Gastroesophageal sphincter (tissue), 4 donors: ENCODE measurements around the gene SMG1. TPM values are rescaled to one million over a fixed set of nuclear protein-coding genes. Genes with fewer than 3 reads are reported as not detected.

Source experiments
- ATAC-seq: fragments of 150-250 bp; one replicate; pipeline ENCODE4 v1.9.1; 2016; ENCODE audit warnings: mild to moderate bottlenecking, moderate library complexity
- H3K27ac ChIP-seq, 4 donors: fragments of 200-600 bp; sonication (generic) in 3 of 4; 1 replicate in 3 of 4; 2 replicates in 1 of 4; pipeline ENCODE4 v1.5.1; 2016 to 2019
- H3K27me3 ChIP-seq: fragments of 200-600 bp; sonication (generic); one replicate; pipeline ENCODE4 v1.5.1; 2019
- H3K36me3 ChIP-seq, 2 donors: fragments of 200-600 bp; sonication (generic); one replicate each; pipeline ENCODE4 v1.5.1; 2019; ENCODE audit warnings: control low read depth in 1 of 2
- H3K4me1 ChIP-seq, 3 donors: fragments of 200-600 bp; sonication (generic); 1 replicate in 2 of 3; 2 replicates in 1 of 3; pipeline ENCODE4 v1.5.1; 2016 to 2019; ENCODE audit warnings: control low read depth in 2 of 3
- H3K4me3 ChIP-seq, 2 donors: fragments of 200-600 bp; sonication (generic); one replicate each; pipeline ENCODE4 v1.5.1; 2019; ENCODE audit warnings: mild to moderate bottlenecking in 1 of 2, moderate library complexity in 1 of 2
- H3K9me3 ChIP-seq, 3 donors: fragments of 200-600 bp; sonication (generic); one replicate each; pipeline ENCODE4 v1.5.1; 2017 to 2019; ENCODE audit warnings: control low read depth in 2 of 3
- CTCF ChIP-seq, 4 experiments: fragments of 200-600 bp in 2 of 4; fragments of 450-650 bp in 2 of 4; sonication (generic) in 1 of 4; IDR thresholded peaks; one replicate each; pipeline ENCODE4 v1.5.1; 2017 to 2019; ENCODE audit warnings: antibody characterized with exemption in 4 of 4, mild to moderate bottlenecking in 2 of 4, moderate library complexity in 2 of 4
- EP300 ChIP-seq: sonication (generic); formaldehyde crosslinking; IDR thresholded peaks from one replicate; pipeline ENCODE4 v1.6.1; 2017; ENCODE audit warnings: antibody characterized with exemption, mild to moderate bottlenecking
- POLR2A ChIP-seq, 2 donors: fragments of 450-650 bp; IDR thresholded peaks; one replicate each; pipeline ENCODE4 v1.6.1; 2017; ENCODE audit warnings: antibody characterized with exemption in 2 of 2, mild to moderate bottlenecking in 2 of 2, moderate library complexity in 1 of 2
- POLR2AphosphoS5 ChIP-seq: sonication (generic); formaldehyde crosslinking; IDR thresholded peaks from one replicate; pipeline ENCODE4 v1.6.1; 2017; ENCODE audit warnings: antibody characterized with exemption
- whole genome bisulfite sequencing, 2 donors: methylation state at CpG; one replicate each; pipeline ENCODE4 v1.1.5; 2018; ENCODE audit warnings: low coverage in 1 of 2; 5-methylcytosine and 5-hydroxymethylcytosine counted together
- total RNA-seq, 4 donors: library from RNA; depleted of rRNA; stranded (reverse); fragments of >200 nt; gene quantifications; one replicate each; pipeline ENCODE4 v1.1.0, GENCODE V29; 2016

The SMG1 gene
- total RNA-seq, 4 donors from 2014 or later, result 49.0 to 106 (median 91.7) TPM

- WGBS, 2 donors, result 0 to 20% methylated on average over 1 of the region's 1 CpG
- H3K9me3 ChIP-seq, result no peaks in the 10 kb centered on the region
- TF ChIP-seq CTCF (IDR thresholded peaks at IDR 0.05), result no peak
- TF ChIP-seq POLR2A (IDR thresholded peaks at IDR 0.05), result no peak
- TF ChIP-seq POLR2AphosphoS5, result no peak
- TF ChIP-seq EP300, result no peak
- no peaks in the 10 kb centered on the region for H3K4me1 ChIP-seq
- H3K27ac ChIP-seq, result no peak overlapping the region
- no peaks in the 10 kb centered on the region for H3K27me3 ChIP-seq
- H3K4me3 ChIP-seq, result no peak overlapping the region
- ATAC-seq, result no peak
- no peaks in the 10 kb centered on the region for H3K36me3 ChIP-seq
Observed at GRCh38 chr16:18942061-18942460, 15.9 kb upstream of the SMG1 start.

DNA sequence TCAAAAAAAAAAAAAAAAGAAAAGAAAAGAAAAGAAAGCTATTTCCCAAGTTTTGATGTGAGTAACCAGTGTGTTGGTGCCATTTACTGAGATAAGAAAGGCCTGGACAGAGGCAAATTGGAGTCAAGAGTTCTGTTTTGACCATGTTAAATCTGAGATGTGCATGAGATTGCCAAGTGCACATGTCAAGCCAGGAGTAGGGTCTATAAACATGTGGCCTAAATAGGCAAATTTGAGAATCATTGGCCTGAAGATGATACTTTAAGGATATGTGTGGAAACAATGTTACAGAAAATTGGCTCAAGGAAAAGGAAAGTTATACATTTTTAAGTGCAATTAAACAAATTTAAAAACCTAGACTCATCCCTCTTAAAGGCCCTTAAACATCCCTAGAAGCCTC, 15.3 kb upstream of the SMG1 start:
- Histone ChIP-seq H3K4me1 (no peaks in the 10 kb centered on the region), H3K27ac (no peak overlapping the region), H3K36me3 (no peaks in the 10 kb centered on the region), H3K27me3 (no peaks in the 10 kb centered on the region), H3K9me3 (no peaks in the 10 kb centered on the region), H3K4me3 (no peak overlapping the region)
- no peak for ATAC-seq
- TF ChIP-seq EP300 (no peak), POLR2AphosphoS5 (no peak), CTCF (IDR thresholded peaks at IDR 0.05) (no peak), POLR2A (IDR thresholded peaks at IDR 0.05) (no peak)

DNA sequence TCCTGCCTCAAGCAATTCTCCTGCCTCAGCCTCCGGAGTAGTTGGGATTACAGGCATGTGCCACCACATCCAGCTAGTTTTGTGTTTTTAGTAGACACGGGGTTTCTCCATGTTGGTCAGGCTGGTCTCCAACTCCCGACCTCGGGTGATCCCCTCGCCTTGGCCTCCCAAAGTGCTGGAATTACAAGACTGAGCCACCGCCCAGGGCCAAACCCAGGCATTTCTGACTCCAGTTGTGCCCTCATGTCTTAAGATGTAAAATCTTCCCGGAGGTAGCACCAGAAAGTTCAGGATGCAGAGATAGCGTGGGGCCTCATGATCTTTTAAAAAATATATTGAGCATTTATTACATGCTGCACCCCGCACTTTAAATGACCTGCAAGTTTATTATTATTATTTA, 12.8 kb upstream of the SMG1 start:
- ATAC-seq, result no peak
- H3K4me3 ChIP-seq, result no peak overlapping the region
- WGBS, 2 donors, result 93 to 95% methylated on average over 3 to 6 of the region's 9 CpGs
- H3K27me3 ChIP-seq, result no peaks in the 10 kb centered on the region
- H3K9me3 ChIP-seq, result no peaks in the 10 kb centered on the region
- H3K4me1 ChIP-seq, result no peaks in the 10 kb centered on the region
- H3K36me3 ChIP-seq, result no peaks in the 10 kb centered on the region
- no peak overlapping the region for H3K27ac ChIP-seq
- TF ChIP-seq EP300, result no peak
- TF ChIP-seq CTCF (IDR thresholded peaks at IDR 0.05), result no peak
- TF ChIP-seq POLR2AphosphoS5, result no peak
- no peak for TF ChIP-seq POLR2A (IDR thresholded peaks at IDR 0.05)

DNA sequence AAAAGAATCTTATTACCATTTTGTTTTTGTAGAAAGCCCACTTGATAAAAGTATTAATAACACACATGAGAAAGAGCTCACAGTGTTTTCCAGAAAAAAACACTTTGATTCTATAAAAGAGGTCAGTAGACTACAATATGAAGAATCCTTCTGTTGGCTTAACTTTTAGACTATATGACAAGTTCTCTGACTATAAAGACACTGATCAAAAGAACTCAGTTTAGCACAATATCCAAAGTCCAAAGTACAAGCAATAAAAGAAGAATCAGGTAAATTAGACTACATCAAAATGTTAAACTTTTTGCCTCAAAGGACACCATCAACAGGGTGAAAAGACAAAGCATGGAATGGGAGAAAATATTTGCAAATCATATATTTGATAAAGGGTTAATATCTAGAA, 11.2 kb upstream of the SMG1 start:
- no peak for ATAC-seq
- Histone ChIP-seq H3K27ac (no peak overlapping the region), H3K36me3 (no peaks in the 10 kb centered on the region), H3K9me3 (no peaks in the 10 kb centered on the region), H3K27me3 (no peaks in the 10 kb centered on the region), H3K4me1 (peaks cover 0 to 12% (median 4%) of the 10 kb centered on the region in 3 donors), H3K4me3 (no peak overlapping the region)
- TF ChIP-seq POLR2A (IDR thresholded peaks at IDR 0.05) (no peak), POLR2AphosphoS5 (no peak), EP300 (no peak), CTCF (IDR thresholded peaks at IDR 0.05) (no peak)

- H3K27ac ChIP-seq, result no peak overlapping the region
- no peak overlapping the region for H3K4me3 ChIP-seq
- TF ChIP-seq POLR2AphosphoS5, result no peak
- TF ChIP-seq EP300, result no peak
- TF ChIP-seq CTCF (IDR thresholded peaks at IDR 0.05), result no peak
- no peak for TF ChIP-seq POLR2A (IDR thresholded peaks at IDR 0.05)
- 84 to 86% methylated on average over 5 to 7 of the region's 7 CpGs for WGBS, 2 donors
- H3K27me3 ChIP-seq, result no peaks in the 10 kb centered on the region
- H3K4me1 ChIP-seq, result peaks cover 0 to 18% (median 4%) of the 10 kb centered on the region in 3 donors
- ATAC-seq, result no peak
- H3K9me3 ChIP-seq, result no peaks in the 10 kb centered on the region
- no peaks in the 10 kb centered on the region for H3K36me3 ChIP-seq
Observed at GRCh38 chr16:18936727-18937340, 10.6 kb upstream of the SMG1 start.
